Fibroblast of lung (primary cell): Measurements from ENCODE around the gene ARMC8. TPM values are rescaled to one million over a fixed set of nuclear protein-coding genes. Genes with fewer than 3 reads are reported as not detected.

Source experiments
- DNase-seq, 2 donors: peaks; one replicate each; pipeline versions ENCODE4 v3.0.0 to v3.0.0-alpha.2; 2010; ENCODE audit warnings: low read depth in 2 of 2
- H2AFZ ChIP-seq: 2 replicates; pipeline ENCODE4 v1.5.1; 2012; ENCODE audit warnings: low read length, control low read depth, inconsistent platforms
- H3K27ac ChIP-seq: 2 replicates; pipeline ENCODE4 v1.5.1; 2011; ENCODE audit warnings: low read length, control low read depth; ENCODE audit not compliant: insufficient read depth
- H3K27me3 ChIP-seq: 2 replicates; pipeline ENCODE4 v1.5.1; 2011; ENCODE audit warnings: mild to moderate bottlenecking, low read length; ENCODE audit not compliant: control insufficient read depth, insufficient read depth
- H3K36me3 ChIP-seq: 2 replicates; pipeline ENCODE4 v1.5.1; 2011; ENCODE audit warnings: low read length; ENCODE audit not compliant: control insufficient read depth, insufficient read depth
- H3K4me1 ChIP-seq: 2 replicates; pipeline ENCODE4 v1.5.1; 2011; ENCODE audit warnings: low read length; ENCODE audit not compliant: control insufficient read depth, insufficient read depth; ENCODE audit errors: extremely low read depth
- H3K4me2 ChIP-seq: 2 replicates; pipeline ENCODE4 v1.5.1; 2011; ENCODE audit warnings: low read length, control low read depth; ENCODE audit not compliant: insufficient read depth; ENCODE audit errors: extremely low read depth
- H3K4me3 ChIP-seq, 4 experiments: fragments of 200-600 bp in 1 of 4; sonication (generic) in 1 of 4; replicated peaks in 1 of 4; 2 replicates each; pipeline ENCODE4 v1.5.1; 2011 to 2016; ENCODE audit warnings: low read length in 4 of 4, low read depth in 3 of 4, mild to moderate bottlenecking in 3 of 4, control low read depth in 2 of 4, inconsistent platforms in 1 of 4, mixed read lengths in 1 of 4; ENCODE audit not compliant: insufficient read depth in 1 of 4; ENCODE audit errors: control extremely low read depth in 1 of 4
- H3K79me2 ChIP-seq: 2 replicates; pipeline ENCODE4 v1.5.1; 2012; ENCODE audit warnings: mild to moderate bottlenecking, low read length, inconsistent platforms; ENCODE audit not compliant: control insufficient read depth, insufficient read depth
- H3K9ac ChIP-seq: 2 replicates; pipeline ENCODE4 v1.5.1; 2011; ENCODE audit warnings: mild to moderate bottlenecking, low read length, control low read depth; ENCODE audit not compliant: insufficient read depth
- H3K9me3 ChIP-seq: 2 replicates; pipeline ENCODE4 v1.5.1; 2012; ENCODE audit warnings: low read depth, low read length; ENCODE audit not compliant: control insufficient read depth, insufficient read depth
- H4K20me1 ChIP-seq: 2 replicates; pipeline ENCODE4 v1.5.1; 2011; ENCODE audit warnings: low read length; ENCODE audit not compliant: control insufficient read depth, insufficient read depth; ENCODE audit errors: extremely low read depth
- CTCF ChIP-seq, 2 donors: IDR thresholded peaks in 1 of 2; conservative IDR thresholded peaks in 1 of 2; 1 replicate in 1 of 2; 2 replicates in 1 of 2; pipeline ENCODE4 v1.5.1; 2011 to 2012; ENCODE audit warnings: low read length in 2 of 2, control low read depth in 1 of 2, inconsistent platforms in 1 of 2, low read depth in 1 of 2, mild to moderate bottlenecking in 1 of 2
- EZH2 ChIP-seq: IDR thresholded peaks from 2 replicates; pipeline ENCODE4 v1.5.1; 2012; ENCODE audit warnings: low read length, control low read depth, mild to moderate bottlenecking; ENCODE audit errors: missing control alignments
- polyA plus RNA-seq, 2 donors: library from polyadenylated mRNA; depleted of rRNA in 1 of 2; stranded (reverse) in 1 of 2; unstranded in 1 of 2; fragments of >200 nt; gene quantifications; 2 replicates each; pipeline ENCODE4 v1.2.1, GENCODE V29; 2011 to 2012; ENCODE audit warnings: missing spikeins in 1 of 2
- total RNA-seq: library from RNA; depleted of rRNA; stranded (reverse); fragments of >200 nt; gene quantifications from 2 replicates; pipeline ENCODE4 v1.2.1, GENCODE V29; 2014

Gene ARMC8
- total and polyA plus RNA-seq, 2 donors (not counting 1 experiment from before 2014, with no cell fraction given) = 44.7 to 45.9 TPM

GRCh38 chr3:138325990-138326389, 138.9 kb downstream of the ARMC8 start:
- H3K27ac ChIP-seq = no peak overlapping the region
- no peak overlapping the region for H3K4me2 ChIP-seq
- no peak overlapping the region for H3K4me3 ChIP-seq
- no peaks in the 10 kb centered on the region for H3K27me3 ChIP-seq
- DNase-seq = no peak
- no peak overlapping the region for H2AFZ ChIP-seq
- no peaks in the 10 kb centered on the region for H3K4me1 ChIP-seq
- no peaks in the 10 kb centered on the region for H3K79me2 ChIP-seq
- H3K36me3 ChIP-seq = no peaks in the 10 kb centered on the region
- TF ChIP-seq CTCF (conservative IDR thresholded peaks at IDR 0.05 in 1 of 2, IDR thresholded peaks at IDR 0.05 in 1 of 2; ENCODE audit: low read depth in 1 of 2, low read length in 2 of 2) (no peak), EZH2 (no peak)
- H4K20me1 ChIP-seq = no peaks in the 10 kb centered on the region
- H3K9me3 ChIP-seq = no peaks in the 10 kb centered on the region
- H3K9ac ChIP-seq = no peak overlapping the region

GRCh38 chr3:138326866-138327595, 139.9 kb downstream of the ARMC8 start:
- H3K4me2 ChIP-seq = no peak overlapping the region
- H2AFZ ChIP-seq = no peak overlapping the region
- H3K4me3 ChIP-seq = no peak overlapping the region
- H3K36me3 ChIP-seq = no peaks in the 10 kb centered on the region
- H3K9me3 ChIP-seq = no peaks in the 10 kb centered on the region
- H3K79me2 ChIP-seq = no peaks in the 10 kb centered on the region
- no peak for TF ChIP-seq CTCF (conservative IDR thresholded peaks at IDR 0.05 in 1 of 2, IDR thresholded peaks at IDR 0.05 in 1 of 2; ENCODE audit: low read depth in 1 of 2, low read length in 2 of 2)
- DNase-seq = no peak
- H3K4me1 ChIP-seq = no peaks in the 10 kb centered on the region
- H4K20me1 ChIP-seq = no peaks in the 10 kb centered on the region
- no peak overlapping the region for H3K9ac ChIP-seq
- no peaks in the 10 kb centered on the region for H3K27me3 ChIP-seq
- H3K27ac ChIP-seq = no peak overlapping the region

GRCh38 chr3:138327831-138328230, 140.7 kb downstream of the ARMC8 start:
- no peak overlapping the region for H2AFZ ChIP-seq
- no peak overlapping the region for H3K4me3 ChIP-seq
- H3K9me3 ChIP-seq = no peaks in the 10 kb centered on the region
- no peaks in the 10 kb centered on the region for H3K27me3 ChIP-seq
- no peak for DNase-seq
- no peak overlapping the region for H3K4me2 ChIP-seq
- H3K4me1 ChIP-seq = no peaks in the 10 kb centered on the region
- TF ChIP-seq EZH2 (no peak), CTCF (conservative IDR thresholded peaks at IDR 0.05 in 1 of 2, IDR thresholded peaks at IDR 0.05 in 1 of 2; ENCODE audit: low read depth in 1 of 2, low read length in 2 of 2) (no peak)
- H3K36me3 ChIP-seq = no peaks in the 10 kb centered on the region
- no peaks in the 10 kb centered on the region for H3K79me2 ChIP-seq
- no peak overlapping the region for H3K9ac ChIP-seq
- no peaks in the 10 kb centered on the region for H4K20me1 ChIP-seq
- H3K27ac ChIP-seq = no peak overlapping the region
